Dedifferentiated amniotic fluid mesenchymal stem cell (primary cell): ENCODE measurements around the gene LAMP1.
"Not testable (repeated sequence)": the region's sequence is repeated elsewhere in the genome, so short reads cannot be mapped to it uniquely, and the experiment has no call there.

Source experiments
- DNase-seq: peaks from one replicate; pipeline ENCODE4 v3.0.0-alpha.2; 2016; ENCODE audit errors: extremely low spot score

LAMP1 gene

DNA sequence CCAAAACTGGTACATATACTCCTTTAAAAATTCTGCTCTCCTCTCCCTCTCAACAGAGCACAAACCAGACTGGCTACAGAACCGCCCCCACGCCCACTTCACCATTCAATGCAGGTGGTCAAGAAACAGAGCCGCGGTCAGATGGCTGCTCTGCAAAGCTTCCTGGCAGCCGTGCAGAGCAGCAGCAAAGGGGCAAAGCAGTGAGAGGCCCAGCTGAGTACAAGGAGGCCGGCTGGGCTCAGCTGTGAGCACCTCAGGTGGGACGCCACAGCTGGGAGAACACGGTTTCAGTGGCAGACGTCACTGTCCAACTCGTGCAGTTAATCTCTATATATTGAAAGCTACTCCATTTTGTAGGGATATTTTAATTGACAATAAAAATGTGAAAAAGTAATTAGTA lies 58.6 kb downstream of the LAMP1 start:
- DNase-seq: no peak

- DNase-seq: no peak
Observed at GRCh38 chr13:113356596-113356995, 59.6 kb downstream of the LAMP1 start.

DNA sequence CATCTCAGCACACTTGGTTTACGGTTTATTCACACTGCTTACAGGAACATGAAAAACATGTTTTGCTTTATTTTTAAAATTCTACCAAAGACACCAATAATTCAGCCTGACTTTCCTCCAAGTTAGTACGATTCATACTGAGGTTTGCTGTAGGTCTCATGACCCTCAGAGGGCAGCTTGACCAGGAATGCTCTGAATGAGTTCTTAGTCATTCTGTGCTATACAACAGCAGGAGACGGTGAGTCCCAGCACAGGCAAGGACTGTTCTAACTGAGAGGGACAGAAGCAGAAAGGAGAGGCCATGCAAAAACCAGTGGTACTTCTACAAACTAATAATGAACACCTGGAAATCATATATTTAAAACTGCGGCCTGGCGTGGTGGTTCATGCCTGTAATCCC lies 60.5 kb downstream of the LAMP1 start:
- no peak for DNase-seq

DNA sequence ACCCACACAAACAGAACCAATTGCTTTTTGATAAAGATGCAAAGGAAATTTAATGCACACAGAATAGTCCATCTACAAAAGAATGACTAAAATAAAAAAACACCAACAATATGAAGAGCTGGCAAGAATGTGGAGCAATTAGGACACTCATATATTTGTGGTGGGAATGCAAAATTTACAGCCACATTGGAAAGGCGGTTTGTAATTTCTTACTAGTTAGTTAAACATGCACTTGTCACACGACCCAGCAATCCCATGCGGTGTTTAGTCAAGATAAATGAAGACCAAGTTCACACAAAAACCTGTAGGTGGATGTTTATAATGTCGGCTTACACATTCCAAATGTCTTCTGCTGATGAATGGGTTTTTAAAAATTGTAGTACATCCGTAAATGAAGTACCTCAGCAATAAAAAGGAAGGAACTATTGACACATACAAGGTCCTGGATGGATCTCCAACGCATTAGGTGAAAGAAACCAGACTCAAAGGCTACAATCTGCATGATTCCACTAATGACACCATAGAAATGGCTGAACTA lies 61.7 kb downstream of the LAMP1 start:
- no peak for DNase-seq

GRCh38 chr13:113359571-113359970 lies 62.5 kb downstream of the LAMP1 start:
- DNase-seq: no peak

DNA sequence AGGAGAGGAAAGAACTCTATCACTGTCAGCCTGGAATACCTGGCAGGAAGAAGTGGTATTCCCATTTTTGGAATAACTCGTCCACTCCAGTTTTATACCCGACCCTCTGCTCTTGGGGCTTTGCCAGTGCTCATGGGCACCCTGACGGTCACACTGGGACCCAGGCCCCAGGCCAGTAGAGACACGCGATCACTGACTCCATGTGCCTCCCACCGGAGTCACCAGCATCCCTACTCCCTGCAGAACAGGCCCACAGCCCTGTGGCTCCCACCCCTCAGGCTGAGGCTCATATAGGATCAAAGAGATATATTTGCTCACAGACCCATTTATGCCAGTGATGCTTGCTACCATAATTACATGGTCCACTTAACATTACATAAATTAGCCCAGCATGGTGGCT lies 63.4 kb downstream of the LAMP1 start:
- DNase-seq: no peak

DNA sequence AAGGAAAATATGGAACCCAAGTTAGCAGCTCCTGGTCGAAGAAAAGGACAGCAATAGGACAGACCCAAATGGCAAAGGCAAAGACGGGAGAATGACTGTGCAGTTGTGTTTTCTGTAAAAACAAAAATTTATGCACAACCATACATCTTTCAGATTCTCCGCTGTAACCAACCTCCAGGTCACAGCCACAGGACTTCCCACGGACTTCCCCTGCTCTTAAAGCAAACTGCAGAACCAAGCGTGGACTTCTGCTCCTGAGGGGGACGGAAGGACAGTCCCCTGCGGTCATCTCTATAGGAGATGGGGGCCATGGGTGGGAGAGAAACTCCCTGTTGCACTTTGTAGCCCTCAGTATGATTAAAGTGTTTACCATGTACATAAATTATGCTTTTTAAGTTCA lies 64.4 kb downstream of the LAMP1 start:
- DNase-seq: no peak

- DNase-seq: no peak
Observed at GRCh38 chr13:113364311-113364889, 67.4 kb downstream of the LAMP1 start.

DNA sequence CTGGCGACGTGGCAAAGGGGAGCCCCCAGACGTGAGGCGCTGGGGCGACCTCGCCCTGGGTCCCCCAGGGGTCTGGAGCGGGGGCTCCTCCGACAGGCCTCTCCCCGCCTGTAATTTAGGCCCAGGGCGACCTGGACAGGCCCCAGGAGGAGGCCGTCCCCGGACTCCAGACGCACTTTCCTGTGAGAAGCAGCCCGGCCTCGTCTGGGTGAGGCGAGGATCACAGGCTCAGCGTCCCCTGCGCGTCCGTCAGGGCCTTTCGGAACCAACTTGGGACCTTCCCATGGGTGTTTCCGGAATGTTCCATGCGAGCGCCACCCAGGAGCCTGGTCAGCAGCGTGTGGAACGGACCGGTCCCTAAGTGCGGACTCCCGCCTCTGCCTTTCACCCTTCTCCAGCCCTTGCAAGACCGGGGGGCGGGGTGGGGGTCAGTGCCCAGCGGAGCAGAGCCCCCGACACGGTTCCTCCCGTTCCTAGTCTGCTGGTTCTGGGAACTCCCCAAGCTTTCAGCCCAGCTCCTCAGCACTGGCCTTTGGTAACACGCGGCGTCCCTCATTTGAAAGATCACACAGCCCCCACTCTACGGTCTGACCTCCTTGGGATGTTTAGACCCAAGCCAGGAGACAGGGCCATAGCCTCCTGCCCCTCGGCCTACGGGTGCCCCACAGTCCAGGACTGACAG lies 68.0 kb downstream of the LAMP1 start:
- no peak for DNase-seq

- DNase-seq: no peak
Observed at GRCh38 chr13:113365583-113365970, 68.5 kb downstream of the LAMP1 start.

- no peak for DNase-seq
Observed at GRCh38 chr13:113365971-113366588, 69.0 kb downstream of the LAMP1 start.

DNA sequence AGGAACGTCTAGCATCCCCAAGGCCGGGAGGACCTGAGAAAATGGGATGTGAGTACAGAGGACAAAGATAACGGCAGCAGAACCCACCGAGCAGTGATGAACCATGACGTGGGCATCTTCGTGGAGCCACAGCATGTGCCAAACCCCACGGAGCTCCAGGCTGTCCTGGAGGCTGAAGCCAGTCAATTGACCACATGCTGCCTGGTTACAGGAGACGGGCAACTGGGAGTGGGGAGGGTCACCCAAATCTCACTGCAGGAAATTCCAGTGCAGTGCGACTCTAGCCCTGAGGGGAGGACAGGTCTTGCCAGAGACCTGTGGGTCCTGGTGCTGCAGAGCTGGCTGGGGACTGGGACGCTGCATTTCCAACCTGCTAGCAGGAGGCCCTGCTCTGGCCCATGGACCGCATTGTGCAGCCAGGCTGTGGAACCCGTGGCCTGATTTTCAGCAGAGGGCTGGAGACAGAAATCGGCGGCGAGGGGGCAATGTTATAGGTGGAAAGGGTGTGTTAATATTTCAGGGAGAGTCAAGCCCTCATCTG lies 70.1 kb downstream of the LAMP1 start:
- DNase-seq: no peak

- no peak for DNase-seq
Observed at GRCh38 chr13:113367771-113368170, 70.7 kb downstream of the LAMP1 start.

DNA sequence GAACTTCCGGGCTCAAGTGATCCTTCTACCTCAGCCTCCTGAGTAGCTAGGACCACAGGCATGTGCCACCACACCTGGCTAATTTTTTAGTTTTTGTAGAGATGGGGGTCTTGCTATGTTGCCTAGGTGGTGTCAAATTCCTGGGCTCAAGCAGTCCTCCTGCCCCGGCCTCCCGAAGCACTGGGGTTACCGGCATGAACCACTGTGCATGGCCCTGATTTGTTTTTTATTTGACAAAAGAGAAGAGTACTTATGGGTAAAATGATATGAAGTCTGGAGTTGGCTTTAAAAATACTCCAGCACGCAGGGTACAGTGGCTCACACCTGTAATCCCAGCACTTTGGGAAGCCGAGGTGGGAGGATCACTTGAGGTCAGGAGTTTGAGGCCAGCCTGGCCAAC lies 71.3 kb downstream of the LAMP1 start:
- not testable (repeated sequence) for DNase-seq

DNA sequence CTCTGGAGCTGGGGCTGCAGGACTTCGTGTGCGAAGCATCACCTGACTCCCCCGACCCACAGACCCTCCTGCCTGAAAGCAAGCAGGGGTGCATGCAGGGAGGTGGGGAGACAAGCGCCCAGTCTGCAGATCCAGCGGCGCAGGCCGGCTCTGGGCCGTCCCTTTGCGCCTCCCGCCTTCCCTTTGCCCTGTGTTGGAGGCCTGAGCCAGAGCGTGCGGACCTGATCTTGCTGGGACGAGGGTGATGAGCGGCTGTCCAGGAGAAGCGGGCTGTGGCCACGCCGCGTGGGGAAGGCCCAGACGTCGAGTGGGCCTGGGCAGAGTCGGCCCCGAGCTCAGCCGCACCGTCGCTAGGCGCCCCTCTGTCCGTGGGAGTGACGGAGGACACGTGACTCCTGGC lies 72.2 kb downstream of the LAMP1 start:
- no peak for DNase-seq

GRCh38 chr13:113369881-113370280 lies 72.8 kb downstream of the LAMP1 start:
- DNase-seq: no peak

DNA sequence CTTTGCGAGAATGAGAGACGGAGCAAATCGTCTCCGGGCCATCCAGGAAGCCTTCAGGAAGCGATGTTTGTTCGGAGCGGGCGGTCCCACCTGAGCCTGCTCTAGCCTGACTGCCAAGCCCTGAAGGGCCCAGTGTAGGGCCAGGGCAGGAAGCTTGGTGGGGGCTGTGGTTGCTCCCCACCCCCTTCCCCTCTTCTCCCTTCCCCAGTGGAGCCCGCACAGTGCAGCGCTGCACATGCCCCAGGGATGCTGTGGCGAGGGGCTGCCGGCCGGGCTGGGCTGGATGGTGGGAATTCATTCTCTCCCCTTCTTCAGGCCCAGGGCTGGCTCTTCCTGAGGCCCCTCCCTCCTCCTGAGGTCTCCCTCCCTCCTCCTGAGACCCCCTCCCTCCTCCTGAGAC lies 74.0 kb downstream of the LAMP1 start:
- DNase-seq: no peak

- DNase-seq: not testable (repeated sequence)
Observed at GRCh38 chr13:113371701-113372100, 74.7 kb downstream of the LAMP1 start.
